ENCODE data around the gene CER1. TPM values are rescaled to one million over a fixed set of nuclear protein-coding genes. Genes with fewer than 3 reads are reported as not detected.

CER1 gene
- total RNA-seq, 4 donors from 2014 or later = 1.5 TPM; not detected in 3

DNA sequence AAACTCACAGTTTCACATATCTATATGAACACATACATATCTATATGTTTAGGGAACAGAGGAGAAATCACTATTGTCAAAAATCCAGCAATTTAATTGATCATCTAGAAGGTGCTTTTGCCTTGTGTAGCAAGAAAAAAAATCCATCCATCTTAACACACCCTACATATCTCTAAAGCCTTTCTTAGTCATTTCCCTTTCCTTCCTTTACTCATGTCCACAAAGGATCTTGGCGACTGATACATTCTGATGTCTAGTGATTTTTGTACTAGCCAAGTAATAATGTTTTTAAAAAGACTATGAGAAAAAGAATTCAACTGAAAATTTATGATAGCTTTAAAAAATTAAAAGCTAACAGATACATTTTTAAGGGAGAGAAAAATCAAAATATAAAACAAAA, 51.8 kb downstream of the CER1 start:
- H3K36me3 ChIP-seq = peaks cover 0 to 18% (median 0%) of the 10 kb centered on the region in 3 donors
- no peaks in the 10 kb centered on the region for H3K27me3 ChIP-seq
- no peak for DNase-seq (ENCODE audit: low spot score in 2 of 2)
- WGBS, 2 donors = 37 to 86% methylated on average over 1 of the region's 1 CpG
- no peak overlapping the region for H3K27ac ChIP-seq
- no peak overlapping the region for H3K4me3 ChIP-seq
- TF ChIP-seq POLR2A (IDR thresholded peaks at IDR 0.05) (no peak), EP300 (IDR thresholded peaks at IDR 0.05) (no peak)
- TF ChIP-seq, protein P1, sequence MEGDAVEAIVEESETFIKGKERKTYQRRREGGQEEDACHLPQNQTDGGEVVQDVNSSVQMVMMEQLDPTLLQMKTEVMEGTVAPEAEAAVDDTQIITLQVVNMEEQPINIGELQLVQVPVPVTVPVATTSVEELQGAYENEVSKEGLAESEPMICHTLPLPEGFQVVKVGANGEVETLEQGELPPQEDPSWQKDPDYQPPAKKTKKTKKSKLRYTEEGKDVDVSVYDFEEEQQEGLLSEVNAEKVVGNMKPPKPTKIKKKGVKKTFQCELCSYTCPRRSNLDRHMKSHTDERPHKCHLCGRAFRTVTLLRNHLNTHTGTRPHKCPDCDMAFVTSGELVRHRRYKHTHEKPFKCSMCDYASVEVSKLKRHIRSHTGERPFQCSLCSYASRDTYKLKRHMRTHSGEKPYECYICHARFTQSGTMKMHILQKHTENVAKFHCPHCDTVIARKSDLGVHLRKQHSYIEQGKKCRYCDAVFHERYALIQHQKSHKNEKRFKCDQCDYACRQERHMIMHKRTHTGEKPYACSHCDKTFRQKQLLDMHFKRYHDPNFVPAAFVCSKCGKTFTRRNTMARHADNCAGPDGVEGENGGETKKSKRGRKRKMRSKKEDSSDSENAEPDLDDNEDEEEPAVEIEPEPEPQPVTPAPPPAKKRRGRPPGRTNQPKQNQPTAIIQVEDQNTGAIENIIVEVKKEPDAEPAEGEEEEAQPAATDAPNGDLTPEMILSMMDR (IDR thresholded peaks at IDR 0.05) = no peak
- H3K9me3 ChIP-seq = no peaks in the 10 kb centered on the region
- H3K4me1 ChIP-seq = no peaks in the 10 kb centered on the region

Other genes starting within 250 kb of the CER1 start
- gene ZDHHC21, start 29.3 kb downstream of the CER1 start, total RNA-seq = 10 to 100 TPM; 12.0 to 18.4 (median 16.1) TPM
- gene FREM1, start 187.7 kb upstream of the CER1 start, total RNA-seq = 1 to 10 TPM; 3.3 to 7.1 (median 5.2) TPM

Measured in tibial nerve (tissue), 4 donors.